ENCODE results near the gene TMEM259.

Gene TMEM259

GRCh38 chr19:1015061-1015781 is 5.7 kb downstream of the TMEM259 start:
- DNase-seq = no peak

- no peak for DNase-seq
These were observed 6.5 kb downstream of the TMEM259 start for GRCh38 chr19:1014161-1015060.

- no peak for DNase-seq
These were observed 7.7 kb downstream of the TMEM259 start for GRCh38 chr19:1013218-1013617.

GRCh38 chr19:1012334-1012733 is 8.6 kb downstream of the TMEM259 start:
- DNase-seq = no peak

GRCh38 chr19:1011831-1012333 is 9.0 kb downstream of the TMEM259 start:
- no peak for DNase-seq

- DNase-seq = no peak
These were observed 10.1 kb downstream of the TMEM259 start for GRCh38 chr19:1010586-1011510.

GRCh38 chr19:1009981-1010538 is 10.9 kb downstream of the TMEM259 start:
- no peak for DNase-seq

- no peak for DNase-seq
These were observed 11.6 kb downstream of the TMEM259 start for GRCh38 chr19:1009041-1009980.

GRCh38 chr19:1008268-1009040 is 12.5 kb downstream of the TMEM259 start:
- DNase-seq = no peak

GRCh38 chr19:1007399-1008251 is 13.3 kb downstream of the TMEM259 start:
- DNase-seq = no peak

GRCh38 chr19:1006711-1007398 is 14.1 kb downstream of the TMEM259 start:
- no peak for DNase-seq

- DNase-seq = no peak
These were observed 15.9 kb downstream of the TMEM259 start for GRCh38 chr19:1004803-1005664.

- DNase-seq = no peak
These were observed 16.6 kb downstream of the TMEM259 start for GRCh38 chr19:1004204-1004802.

- DNase-seq = no peak
These were observed 17.6 kb downstream of the TMEM259 start for GRCh38 chr19:1003283-1003682.

- no peak for DNase-seq
These were observed 18.3 kb downstream of the TMEM259 start for GRCh38 chr19:1002600-1002999.

GRCh38 chr19:1001538-1002166 is 19.3 kb downstream of the TMEM259 start:
- peak in 1 of 2 experiments; percentile 56 for DNase-seq
